HG03175 (cell line): ENCODE measurements around the gene MED25.

Experiments
- ATAC-seq: cut with Tn5 transposase; IDR thresholded peaks from one replicate; pipeline ENCODE4 v1.9.1; 2021; ENCODE audit warnings: mild to moderate bottlenecking, moderate library complexity; ENCODE audit not compliant: unreplicated experiment

MED25 gene

DNA sequence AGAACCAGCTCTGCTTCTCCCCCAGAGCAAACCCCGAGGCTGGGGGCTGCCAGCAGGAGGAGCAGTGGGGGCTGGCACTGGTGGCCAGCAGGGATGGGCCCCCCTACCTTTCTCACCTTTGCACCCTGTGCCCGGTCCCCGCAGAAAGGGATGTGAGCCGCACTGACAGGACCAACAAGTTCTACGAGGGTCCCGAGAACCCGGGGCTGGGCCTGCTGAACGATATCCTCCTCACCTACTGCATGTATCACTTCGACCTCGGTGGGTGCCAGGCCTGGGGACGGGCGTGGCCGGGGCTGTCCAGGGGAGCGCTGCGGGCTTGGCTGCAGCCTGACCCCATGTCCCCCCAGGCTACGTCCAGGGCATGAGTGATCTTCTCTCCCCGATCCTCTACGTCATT lies 66.0 kb downstream of the MED25 start:
- no peak for ATAC-seq

DNA sequence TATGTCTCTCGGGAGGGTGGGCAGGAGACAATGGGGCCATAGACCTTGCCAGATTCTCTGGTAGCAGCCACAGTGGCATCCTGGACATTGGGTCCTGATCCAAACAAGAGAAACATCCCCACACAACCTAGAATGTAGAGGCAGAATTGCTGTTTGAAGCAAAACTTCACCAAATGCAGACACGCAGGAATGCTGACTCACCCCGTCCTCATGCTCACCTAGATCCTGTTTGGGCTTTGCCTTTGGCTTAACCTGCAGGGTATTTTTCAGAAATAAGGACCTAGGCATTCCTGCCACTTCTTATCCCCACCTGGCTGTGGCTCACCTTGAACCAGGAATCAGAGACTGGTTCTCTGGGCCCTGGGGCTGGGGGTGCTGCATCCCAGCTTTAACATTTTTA lies 66.7 kb downstream of the MED25 start:
- ATAC-seq, result no peak
